Omental fat pad (tissue), 4 donors: Measurements from ENCODE around the gene LLGL2. TPM values are rescaled to one million over a fixed set of nuclear protein-coding genes. Genes with fewer than 3 reads are reported as not detected.

Experiments used
- ATAC-seq: fragments of 150-250 bp; one replicate; pipeline ENCODE4 v1.9.1; 2016; ENCODE audit warnings: mild to moderate bottlenecking, moderate library complexity; ENCODE audit not compliant: low FRiP score
- DNase-seq: peaks from one replicate; pipeline ENCODE4 v3.0.0-alpha.2; 2019; ENCODE audit warnings: low spot score
- CTCF ChIP-seq, 3 donors: fragments of 450-650 bp; IDR thresholded peaks; one replicate each; pipeline ENCODE4 v1.5.1; 2016 to 2017; ENCODE audit warnings: antibody characterized with exemption in 3 of 3, mild to moderate bottlenecking in 3 of 3, moderate library complexity in 2 of 3
- total RNA-seq, 4 donors: library from RNA; depleted of rRNA; stranded (reverse); fragments of >200 nt; gene quantifications; one replicate each; pipeline ENCODE4 v1.1.0, GENCODE V29; 2016

The LLGL2 gene
- total RNA-seq, 4 donors from 2014 or later: 5.4 to 10.4 (median 6.7) TPM

- ATAC-seq: no peak
- no peak for DNase-seq
- TF ChIP-seq CTCF (IDR thresholded peaks at IDR 0.05): no peak
These were observed 20.7 kb downstream of the LLGL2 start for GRCh38 chr17:75546181-75546580.

GRCh38 chr17:75547091-75547490 is 21.6 kb downstream of the LLGL2 start:
- ATAC-seq (no peak), DNase-seq (no peak)

GRCh38 chr17:75548813-75549212 is 23.3 kb downstream of the LLGL2 start:
- no peak for ATAC-seq
- TF ChIP-seq CTCF (IDR thresholded peaks at IDR 0.05): no peak
- no peak for DNase-seq

More at GRCh38 chr17:75547091-75547490, 21.6 kb downstream of the LLGL2 start:
- no peak for TF ChIP-seq CTCF (IDR thresholded peaks at IDR 0.05)

- TF ChIP-seq CTCF (IDR thresholded peaks at IDR 0.05): no peak
- DNase-seq (no peak), ATAC-seq (no peak)
These were observed 24.0 kb downstream of the LLGL2 start for GRCh38 chr17:75549246-75550138.

- DNase-seq: no peak
- no peak for ATAC-seq
- TF ChIP-seq CTCF (IDR thresholded peaks at IDR 0.05): no peak
These were observed 24.6 kb downstream of the LLGL2 start for GRCh38 chr17:75550139-75550465.

GRCh38 chr17:75551266-75551665 is 25.8 kb downstream of the LLGL2 start:
- ATAC-seq (no peak), DNase-seq (no peak)

More at GRCh38 chr17:75551266-75551665, 25.8 kb downstream of the LLGL2 start:
- no peak for TF ChIP-seq CTCF (IDR thresholded peaks at IDR 0.05)
